ENCODE data around the gene STH.
A peak's percentile ranks its signal among the peaks of the same experiment; 100 is the strongest.
"Not testable (repeated sequence)": the region's sequence is repeated elsewhere in the genome, so short reads cannot be mapped to it uniquely, and the experiment has no call there.

The STH gene

DNA sequence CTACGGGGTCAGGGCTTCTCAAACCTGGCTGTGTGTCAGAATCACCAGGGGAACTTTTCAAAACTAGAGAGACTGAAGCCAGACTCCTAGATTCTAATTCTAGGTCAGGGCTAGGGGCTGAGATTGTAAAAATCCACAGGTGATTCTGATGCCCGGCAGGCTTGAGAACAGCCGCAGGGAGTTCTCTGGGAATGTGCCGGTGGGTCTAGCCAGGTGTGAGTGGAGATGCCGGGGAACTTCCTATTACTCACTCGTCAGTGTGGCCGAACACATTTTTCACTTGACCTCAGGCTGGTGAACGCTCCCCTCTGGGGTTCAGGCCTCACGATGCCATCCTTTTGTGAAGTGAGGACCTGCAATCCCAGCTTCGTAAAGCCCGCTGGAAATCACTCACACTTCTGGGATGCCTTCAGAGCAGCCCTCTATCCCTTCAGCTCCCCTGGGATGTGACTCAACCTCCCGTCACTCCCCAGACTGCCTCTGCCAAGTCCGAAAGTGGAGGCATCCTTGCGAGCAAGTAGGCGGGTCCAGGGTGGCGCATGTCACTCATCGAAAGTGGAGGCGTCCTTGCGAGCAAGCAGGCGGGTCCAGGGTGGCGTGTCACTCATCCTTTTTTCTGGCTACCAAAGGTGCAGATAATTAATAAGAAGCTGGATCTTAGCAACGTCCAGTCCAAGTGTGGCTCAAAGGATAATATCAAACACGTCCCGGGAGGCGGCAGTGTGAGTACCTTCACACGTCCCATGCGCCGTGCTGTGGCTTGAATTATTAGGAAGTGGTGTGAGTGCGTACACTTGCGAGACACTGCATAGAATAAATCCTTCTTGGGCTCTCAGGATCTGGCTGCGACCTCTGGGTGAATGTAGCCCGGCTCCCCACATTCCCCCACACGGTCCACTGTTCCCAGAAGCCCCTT, 10.9 kb downstream of the STH start:
- no peak for DNase-seq

DNA sequence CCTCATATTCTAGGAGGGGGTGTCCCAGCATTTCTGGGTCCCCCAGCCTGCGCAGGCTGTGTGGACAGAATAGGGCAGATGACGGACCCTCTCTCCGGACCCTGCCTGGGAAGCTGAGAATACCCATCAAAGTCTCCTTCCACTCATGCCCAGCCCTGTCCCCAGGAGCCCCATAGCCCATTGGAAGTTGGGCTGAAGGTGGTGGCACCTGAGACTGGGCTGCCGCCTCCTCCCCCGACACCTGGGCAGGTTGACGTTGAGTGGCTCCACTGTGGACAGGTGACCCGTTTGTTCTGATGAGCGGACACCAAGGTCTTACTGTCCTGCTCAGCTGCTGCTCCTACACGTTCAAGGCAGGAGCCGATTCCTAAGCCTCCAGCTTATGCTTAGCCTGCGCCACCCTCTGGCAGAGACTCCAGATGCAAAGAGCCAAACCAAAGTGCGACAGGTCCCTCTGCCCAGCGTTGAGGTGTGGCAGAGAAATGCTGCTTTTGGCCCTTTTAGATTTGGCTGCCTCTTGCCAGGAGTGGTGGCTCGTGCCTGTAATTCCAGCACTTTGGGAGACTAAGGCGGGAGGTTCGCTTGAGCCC, 11.6 kb downstream of the STH start:
- DNase-seq = no peak

DNA sequence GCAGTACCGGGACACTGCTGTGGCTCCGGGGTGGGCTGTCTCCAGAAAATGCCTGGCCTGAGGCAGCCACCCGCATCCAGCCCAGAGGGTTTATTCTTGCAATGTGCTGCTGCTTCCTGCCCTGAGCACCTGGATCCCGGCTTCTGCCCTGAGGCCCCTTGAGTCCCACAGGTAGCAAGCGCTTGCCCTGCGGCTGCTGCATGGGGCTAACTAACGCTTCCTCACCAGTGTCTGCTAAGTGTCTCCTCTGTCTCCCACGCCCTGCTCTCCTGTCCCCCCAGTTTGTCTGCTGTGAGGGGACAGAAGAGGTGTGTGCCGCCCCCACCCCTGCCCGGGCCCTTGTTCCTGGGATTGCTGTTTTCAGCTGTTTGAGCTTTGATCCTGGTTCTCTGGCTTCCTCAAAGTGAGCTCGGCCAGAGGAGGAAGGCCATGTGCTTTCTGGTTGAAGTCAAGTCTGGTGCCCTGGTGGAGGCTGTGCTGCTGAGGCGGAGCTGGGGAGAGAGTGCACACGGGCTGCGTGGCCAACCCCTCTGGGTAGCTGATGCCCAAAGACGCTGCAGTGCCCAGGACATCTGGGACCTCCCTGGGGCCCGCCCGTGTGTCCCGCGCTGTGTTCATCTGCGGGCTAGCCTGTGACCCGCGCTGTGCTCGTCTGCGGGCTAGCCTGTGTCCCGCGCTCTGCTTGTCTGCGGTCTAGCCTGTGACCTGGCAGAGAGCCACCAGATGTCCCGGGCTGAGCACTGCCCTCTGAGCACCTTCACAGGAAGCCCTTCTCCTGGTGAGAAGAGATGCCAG, 12.9 kb downstream of the STH start:
- no peak for DNase-seq

DNA sequence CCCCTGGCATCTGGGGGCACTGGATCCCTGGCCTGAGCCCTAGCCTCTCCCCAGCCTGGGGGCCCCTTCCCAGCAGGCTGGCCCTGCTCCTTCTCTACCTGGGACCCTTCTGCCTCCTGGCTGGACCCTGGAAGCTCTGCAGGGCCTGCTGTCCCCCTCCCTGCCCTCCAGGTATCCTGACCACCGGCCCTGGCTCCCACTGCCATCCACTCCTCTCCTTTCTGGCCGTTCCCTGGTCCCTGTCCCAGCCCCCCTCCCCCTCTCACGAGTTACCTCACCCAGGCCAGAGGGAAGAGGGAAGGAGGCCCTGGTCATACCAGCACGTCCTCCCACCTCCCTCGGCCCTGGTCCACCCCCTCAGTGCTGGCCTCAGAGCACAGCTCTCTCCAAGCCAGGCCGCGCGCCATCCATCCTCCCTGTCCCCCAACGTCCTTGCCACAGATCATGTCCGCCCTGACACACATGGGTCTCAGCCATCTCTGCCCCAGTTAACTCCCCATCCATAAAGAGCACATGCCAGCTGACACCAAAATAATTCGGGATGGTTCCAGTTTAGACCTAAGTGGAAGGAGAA, 13.5 kb downstream of the STH start:
- no peak for DNase-seq

- DNase-seq = no peak
These were observed 14.1 kb downstream of the STH start for GRCh38 chr17:46013127-46013501.

DNA sequence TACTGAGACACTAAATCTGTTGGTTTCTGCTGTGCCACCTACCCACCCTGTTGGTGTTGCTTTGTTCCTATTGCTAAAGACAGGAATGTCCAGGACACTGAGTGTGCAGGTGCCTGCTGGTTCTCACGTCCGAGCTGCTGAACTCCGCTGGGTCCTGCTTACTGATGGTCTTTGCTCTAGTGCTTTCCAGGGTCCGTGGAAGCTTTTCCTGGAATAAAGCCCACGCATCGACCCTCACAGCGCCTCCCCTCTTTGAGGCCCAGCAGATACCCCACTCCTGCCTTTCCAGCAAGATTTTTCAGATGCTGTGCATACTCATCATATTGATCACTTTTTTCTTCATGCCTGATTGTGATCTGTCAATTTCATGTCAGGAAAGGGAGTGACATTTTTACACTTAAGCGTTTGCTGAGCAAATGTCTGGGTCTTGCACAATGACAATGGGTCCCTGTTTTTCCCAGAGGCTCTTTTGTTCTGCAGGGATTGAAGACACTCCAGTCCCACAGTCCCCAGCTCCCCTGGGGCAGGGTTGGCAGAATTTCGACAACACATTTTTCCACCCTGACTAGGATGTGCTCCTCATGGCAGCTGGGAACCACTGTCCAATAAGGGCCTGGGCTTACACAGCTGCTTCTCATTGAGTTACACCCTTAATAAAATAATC, 14.6 kb downstream of the STH start:
- DNase-seq = no peak

GRCh38 chr17:46019408-46019925, 20.4 kb downstream of the STH start:
- not testable (repeated sequence) for DNase-seq

DNA sequence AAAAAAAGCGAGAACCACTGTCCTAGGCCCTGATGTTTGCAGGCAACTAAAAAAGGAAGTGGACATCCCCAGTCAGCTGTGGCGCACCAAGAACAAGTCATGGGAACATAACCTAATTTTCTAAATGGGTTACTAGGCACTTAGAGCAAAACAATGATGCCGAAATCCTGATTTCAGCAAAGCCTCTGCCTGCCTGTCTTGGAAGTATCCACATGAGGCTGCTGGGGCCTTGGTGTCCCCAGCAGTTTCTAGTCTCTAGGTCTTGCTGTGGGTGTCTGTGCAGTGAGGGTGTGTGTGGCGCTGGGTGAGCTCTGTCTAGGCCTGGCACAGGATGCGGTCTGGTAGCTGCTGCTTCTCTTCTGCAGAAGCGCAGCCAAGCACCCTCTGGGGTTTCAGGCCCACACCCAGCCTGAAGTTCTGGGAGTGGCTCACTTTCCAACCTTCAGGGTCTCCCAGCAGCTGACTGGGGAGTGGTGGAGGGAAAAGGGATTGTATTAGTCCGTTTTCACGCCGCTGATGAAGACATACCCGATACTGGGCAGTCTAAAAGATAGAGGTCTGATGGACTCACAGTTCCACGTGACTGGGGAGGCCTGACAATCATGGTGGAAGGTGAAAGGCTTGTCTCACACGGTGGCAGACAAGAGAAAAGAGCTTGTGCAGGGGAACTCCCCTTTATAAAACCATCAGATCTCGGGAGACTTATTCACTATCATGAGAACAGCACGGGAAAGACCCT, 21.1 kb downstream of the STH start:
- peak; percentile 24 for DNase-seq

DNA sequence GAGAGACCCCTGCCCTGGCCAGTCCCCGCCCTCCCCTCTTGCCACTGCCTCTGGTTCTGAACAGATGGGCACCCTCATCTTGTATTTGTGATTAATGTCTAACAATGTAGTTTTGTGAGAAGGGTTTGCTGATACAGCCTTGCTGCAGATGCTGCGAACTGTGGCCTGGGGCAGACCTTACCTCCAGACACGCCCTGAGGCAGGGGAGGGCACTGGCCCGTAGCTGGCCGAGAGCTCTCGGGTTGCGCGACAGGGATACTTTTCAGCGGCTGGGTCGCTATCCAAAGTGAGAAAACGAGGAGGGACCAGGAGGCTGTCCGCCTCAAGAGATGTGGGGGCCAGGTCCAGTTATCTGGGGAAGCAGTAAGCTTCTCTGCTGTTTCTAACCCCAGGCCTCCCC, 21.9 kb downstream of the STH start:
- no peak for DNase-seq

DNA sequence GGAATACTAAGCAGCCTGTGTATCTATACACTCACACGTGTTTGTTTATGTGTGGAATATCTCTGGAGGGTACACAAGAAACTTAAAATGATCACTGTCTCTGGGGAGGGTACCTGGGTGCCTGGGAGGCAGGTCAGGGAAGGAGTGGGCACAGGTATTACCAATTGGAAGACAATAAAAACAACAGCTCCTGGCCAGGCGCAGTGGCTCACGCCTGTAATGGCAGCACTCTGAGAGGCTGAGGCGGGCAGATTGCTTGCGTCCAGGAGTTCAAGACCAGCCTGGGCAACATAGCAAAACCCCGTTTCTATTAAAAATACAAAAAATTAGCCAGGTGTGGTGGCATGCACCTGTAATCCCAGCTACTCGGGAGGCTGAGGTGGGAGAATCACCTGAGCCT, 24.3 kb downstream of the STH start:
- DNase-seq = not testable (repeated sequence)

DNA sequence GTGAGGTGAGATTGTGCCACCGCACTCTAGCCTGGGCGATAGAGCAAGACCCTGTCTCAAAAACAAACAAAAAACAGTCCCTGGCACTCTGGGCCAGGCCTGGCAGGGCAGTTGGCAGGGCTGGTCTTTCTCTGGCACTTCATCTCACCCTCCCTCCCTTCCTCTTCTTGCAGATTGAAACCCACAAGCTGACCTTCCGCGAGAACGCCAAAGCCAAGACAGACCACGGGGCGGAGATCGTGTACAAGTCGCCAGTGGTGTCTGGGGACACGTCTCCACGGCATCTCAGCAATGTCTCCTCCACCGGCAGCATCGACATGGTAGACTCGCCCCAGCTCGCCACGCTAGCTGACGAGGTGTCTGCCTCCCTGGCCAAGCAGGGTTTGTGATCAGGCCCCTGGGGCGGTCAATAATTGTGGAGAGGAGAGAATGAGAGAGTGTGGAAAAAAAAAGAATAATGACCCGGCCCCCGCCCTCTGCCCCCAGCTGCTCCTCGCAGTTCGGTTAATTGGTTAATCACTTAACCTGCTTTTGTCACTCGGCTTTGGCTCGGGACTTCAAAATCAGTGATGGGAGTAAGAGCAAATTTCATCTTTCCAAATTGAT, 24.8 kb downstream of the STH start:
- DNase-seq = no peak

DNA sequence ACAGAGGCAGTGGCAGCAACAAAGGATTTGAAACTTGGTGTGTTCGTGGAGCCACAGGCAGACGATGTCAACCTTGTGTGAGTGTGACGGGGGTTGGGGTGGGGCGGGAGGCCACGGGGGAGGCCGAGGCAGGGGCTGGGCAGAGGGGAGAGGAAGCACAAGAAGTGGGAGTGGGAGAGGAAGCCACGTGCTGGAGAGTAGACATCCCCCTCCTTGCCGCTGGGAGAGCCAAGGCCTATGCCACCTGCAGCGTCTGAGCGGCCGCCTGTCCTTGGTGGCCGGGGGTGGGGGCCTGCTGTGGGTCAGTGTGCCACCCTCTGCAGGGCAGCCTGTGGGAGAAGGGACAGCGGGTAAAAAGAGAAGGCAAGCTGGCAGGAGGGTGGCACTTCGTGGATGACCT, 25.5 kb downstream of the STH start:
- DNase-seq = no peak

- DNase-seq = no peak
These were observed 26.0 kb downstream of the STH start for GRCh38 chr17:46025060-46025459.

DNA sequence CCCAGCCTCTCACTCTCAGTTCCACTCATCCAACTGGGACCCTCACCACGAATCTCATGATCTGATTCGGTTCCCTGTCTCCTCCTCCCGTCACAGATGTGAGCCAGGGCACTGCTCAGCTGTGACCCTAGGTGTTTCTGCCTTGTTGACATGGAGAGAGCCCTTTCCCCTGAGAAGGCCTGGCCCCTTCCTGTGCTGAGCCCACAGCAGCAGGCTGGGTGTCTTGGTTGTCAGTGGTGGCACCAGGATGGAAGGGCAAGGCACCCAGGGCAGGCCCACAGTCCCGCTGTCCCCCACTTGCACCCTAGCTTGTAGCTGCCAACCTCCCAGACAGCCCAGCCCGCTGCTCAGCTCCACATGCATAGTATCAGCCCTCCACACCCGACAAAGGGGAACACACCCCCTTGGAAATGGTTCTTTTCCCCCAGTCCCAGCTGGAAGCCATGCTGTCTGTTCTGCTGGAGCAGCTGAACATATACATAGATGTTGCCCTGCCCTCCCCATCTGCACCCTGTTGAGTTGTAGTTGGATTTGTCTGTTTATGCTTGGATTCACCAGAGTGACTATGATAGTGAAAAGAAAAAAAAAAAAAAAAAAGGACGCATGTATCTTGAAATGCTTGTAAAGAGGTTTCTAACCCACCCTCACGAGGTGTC, 26.6 kb downstream of the STH start:
- no peak for DNase-seq

GRCh38 chr17:46026166-46027047, 27.4 kb downstream of the STH start:
- no peak for DNase-seq

- no peak for DNase-seq
These were observed 28.3 kb downstream of the STH start for GRCh38 chr17:46027048-46027975.

- DNase-seq = no peak
These were observed 28.9 kb downstream of the STH start for GRCh38 chr17:46027976-46028325.

- no peak for DNase-seq
These were observed 29.3 kb downstream of the STH start for GRCh38 chr17:46028374-46028773.
